GM12878 (cell line): Measurements from ENCODE around the gene MMP10. TPM values are rescaled to one million over a fixed set of nuclear protein-coding genes. Genes with fewer than 3 reads are reported as not detected.

ENCODE experiments used
- ATAC-seq: fragments of 200-7000 bp; cut with Tn5 transposase; 3 replicates; pipeline ENCODE4 v1.9.1; 2020; ENCODE audit warnings: mild to moderate bottlenecking, moderate library complexity
- BruUV-seq: library from RNA; stranded (reverse); fragments of 400-500 nt; replicated peaks from 2 replicates; lab custom pipeline; 2021; lab: Mats Ljungman, UMichigan
- CTCF ChIA-PET: fragments of 300-600 bp; sonication (Branson Sonifier 250); formaldehyde crosslinking; extraction: SDS; loops from one replicate; lab custom pipeline; 2021; ENCODE audit warnings: inconsistent platforms; lab: Yijun Ruan, JAX
- POLR2A ChIA-PET: fragments of 350-600 bp; formaldehyde crosslinking; extraction: SDS; loops from one replicate; lab custom pipeline; 2021; ENCODE audit warnings: inconsistent platforms; lab: Charles Lee
- RAD21 ChIA-PET: fragments of 300-600 bp; sonication (Branson Sonifier 250); formaldehyde crosslinking; loops from one replicate; lab custom pipeline; 2023; ENCODE audit warnings: antibody characterized with exemption; ENCODE audit not compliant: unreplicated experiment; lab: Charles Lee
- SMC1A ChIA-PET: fragments of 300-600 bp; sonication (Branson Sonifier 250); formaldehyde crosslinking; loops from one replicate; lab custom pipeline; 2023; ENCODE audit not compliant: unreplicated experiment, uncharacterized antibody; lab: Charles Lee
- DNase-seq: peaks from one replicate; pipeline ENCODE4 v3.0.0-alpha.2; 2011; ENCODE audit warnings: low read depth, low spot score
- FAIRE-seq: peaks from 3 replicates; lab custom pipeline; 2011; peaks lifted over from hg19 to GRCh38; lab: Jason Lieb, UNC
- H2AFZ ChIP-seq: 2 replicates; pipeline ENCODE4 v1.6.0; 2011; ENCODE audit warnings: low read depth, low read length, control low read depth; ENCODE audit not compliant: control insufficient read depth
- H3K27ac ChIP-seq: 2 replicates; pipeline ENCODE4 v1.5.1; 2011; ENCODE audit warnings: control low read depth; ENCODE audit not compliant: control insufficient read depth, insufficient read depth
- H3K27me3 ChIP-seq, 2 experiments: replicated peaks in 1 of 2; 2 replicates each; pipeline versions ENCODE4 v1.6.0 to v1.6.1; 2011; ENCODE audit warnings: low read length in 1 of 2; ENCODE audit not compliant: control insufficient read depth in 2 of 2, insufficient read depth in 2 of 2
- H3K36me3 ChIP-seq, 2 experiments: 2 replicates each; pipeline ENCODE4 v1.5.1; 2011; ENCODE audit warnings: low read length in 1 of 2; ENCODE audit not compliant: control insufficient read depth in 2 of 2, insufficient read depth in 2 of 2
- H3K4me1 ChIP-seq: 2 replicates; pipeline ENCODE4 v1.6.1; 2011; ENCODE audit warnings: mild to moderate bottlenecking, low read length, moderate library complexity, mixed read lengths; ENCODE audit not compliant: control insufficient read depth, insufficient read depth
- H3K4me2 ChIP-seq: 2 replicates; pipeline ENCODE4 v1.6.0; 2011; ENCODE audit warnings: control low read depth; ENCODE audit not compliant: control insufficient read depth, insufficient read depth
- H3K4me3 ChIP-seq: fragments of 200-600 bp; sonication (generic); 2 replicates; pipeline ENCODE4 v1.5.1; 2016
- H3K79me2 ChIP-seq: 2 replicates; pipeline ENCODE4 v1.6.0; 2011; ENCODE audit warnings: low read length; ENCODE audit not compliant: control insufficient read depth, insufficient read depth
- H3K9ac ChIP-seq: 2 replicates; pipeline ENCODE4 v1.8.0; 2011; ENCODE audit warnings: low read length, control low read depth, mixed read lengths; ENCODE audit not compliant: control insufficient read depth, insufficient read depth
- H3K9me3 ChIP-seq: replicated peaks from 3 replicates; pipeline ENCODE4 v1.5.1; 2011; ENCODE audit warnings: mild to moderate bottlenecking, low read length; ENCODE audit not compliant: control insufficient read depth, insufficient read depth
- H4K20me1 ChIP-seq: 2 replicates; pipeline ENCODE4 v1.6.0; 2011; ENCODE audit not compliant: control insufficient read depth, insufficient read depth
- ATF3 ChIP-seq: IDR thresholded peaks from 2 replicates; pipeline ENCODE4 v1.6.1; 2011; ENCODE audit warnings: low read depth, mild to moderate bottlenecking, low read length, moderate library complexity, borderline replicate concordance; ENCODE audit errors: extremely low read depth
- BHLHE40 ChIP-seq, 2 experiments: fragments of 450-650 bp in 1 of 2; IDR thresholded peaks; 2 replicates each; pipeline ENCODE4 v1.6.1; 2011 to 2017; ENCODE audit warnings: low read depth in 2 of 2, borderline replicate concordance in 1 of 2, improper control_type of control experiment in 1 of 2, low read length in 1 of 2, mild to moderate bottlenecking in 1 of 2
- IRF5 ChIP-seq: fragments of 450-650 bp; IDR thresholded peaks from 2 replicates; pipeline ENCODE4 v1.6.1; 2017; ENCODE audit warnings: borderline replicate concordance
- NR2C2 ChIP-seq: IDR thresholded peaks from 2 replicates; pipeline ENCODE4 v1.6.1; 2011; ENCODE audit warnings: borderline replicate concordance, low read depth; ENCODE audit not compliant: control insufficient read depth, insufficient read length
- SREBF1 ChIP-seq: IDR thresholded peaks from 2 replicates; pipeline ENCODE4 v1.6.1; 2012; ENCODE audit warnings: mild to moderate bottlenecking, low read length
- TAF1 ChIP-seq: IDR thresholded peaks from 2 replicates; pipeline ENCODE4 v1.6.1; 2011; ENCODE audit warnings: mild to moderate bottlenecking, low read depth, low read length, borderline replicate concordance
- TCF3 ChIP-seq: IDR thresholded peaks from 2 replicates; pipeline ENCODE4 v1.6.1; 2012; ENCODE audit warnings: low read depth, mild to moderate bottlenecking, low read length, borderline replicate concordance; ENCODE audit not compliant: insufficient read depth
- ZBTB4 ChIP-seq: fragments of 450-650 bp; formaldehyde crosslinking; IDR thresholded peaks from 2 replicates; pipeline ENCODE4 v1.4.0; 2022; ENCODE audit warnings: mild to moderate bottlenecking, moderate library complexity
- ZZZ3 ChIP-seq: IDR thresholded peaks from 2 replicates; pipeline ENCODE4 v1.6.1; 2011; ENCODE audit warnings: low read depth; ENCODE audit not compliant: control insufficient read depth, insufficient read length
- WGBS: methylation state at CpG from one replicate; pipeline ENCODE4 v1.1.6; 2016; ENCODE audit warnings: low lambda C conversion rate; ENCODE audit not compliant: insufficient replicate concordance, insufficient coverage; ENCODE audit errors: missing lambda C conversion rate; 5-methylcytosine and 5-hydroxymethylcytosine counted together
- in situ Hi-C: fragments of 300-500 bp; cut with MboI; formaldehyde crosslinking; loops from 9 replicates; pipeline ENCODE4 v1.14.3; 2018; ENCODE audit warnings: mixed read lengths
- intact Hi-C: fragments of 100-400 bp; cut with micrococcal nuclease; formaldehyde crosslinking; loops from one replicate; pipeline ENCODE4 v1.14.2; 2022; ENCODE audit not compliant: unreplicated experiment
- polyA plus RNA-seq, 11 experiments: library from polyadenylated mRNA; depleted of rRNA in 4 of 11; unstranded in 6 of 11; stranded (reverse) in 5 of 11; fragments of >200 nt; fragmentation: Nextera tagmentation in 4 of 11; fragmentation: Illumina TruSeq in 1 of 11; extraction: Ambion mirVana in 4 of 11; extraction: Trizol in 1 of 11; gene quantifications; 1 replicate in 1 of 11; 2 replicates in 10 of 11; pipeline versions ENCODE4 v1.2.1 to v1.2.3, GENCODE V29; 2011 to 2016; ENCODE audit warnings: inconsistent platforms in 2 of 11, missing spikeins in 2 of 11, low read depth in 1 of 11
- total RNA-seq, 4 experiments: library from RNA; depleted of rRNA in 3 of 4; stranded (reverse); fragments of >200 nt in 3 of 4; fragmentation: Illumina TruSeq in 1 of 4; extraction: Trizol in 1 of 4; gene quantifications; 2 replicates each; pipeline versions ENCODE4 v1.2.1 to v1.2.3, GENCODE V29; 2013 to 2021
- TF ChIP-seq, protein P1 (sequence below): fragments of 450-650 bp; IDR thresholded peaks from 2 replicates; pipeline ENCODE4 v1.6.1; 2017; ENCODE audit warnings: low read depth, mild to moderate bottlenecking, moderate library complexity
- TF ChIP-seq, protein P2 (sequence below): fragments of 450-650 bp; IDR thresholded peaks from 2 replicates; pipeline ENCODE4 v1.6.1; 2016; ENCODE audit warnings: mild to moderate bottlenecking
- TF ChIP-seq, protein P3 (sequence below): IDR thresholded peaks from 2 replicates; pipeline ENCODE4 v1.6.1; 2011; ENCODE audit warnings: borderline replicate concordance, low read depth, mild to moderate bottlenecking, moderate library complexity, mixed read lengths, low read length; ENCODE audit not compliant: insufficient read depth; ENCODE audit errors: extremely low read length

MMP10 gene
- total and polyA plus RNA-seq, 10 of the 15 experiments (the other 5 are each of a cell fraction or from before 2014, with no cell fraction given) = not detected

- H3K9ac ChIP-seq = no peak within 1 kb of the TSS
- ATAC-seq = no peak
- H3K9me3 ChIP-seq = no peaks in the 10 kb centered on the region
- no peaks in the 10 kb centered on the region for H3K4me1 ChIP-seq
- no peak within 1 kb of the TSS for H3K4me3 ChIP-seq
- ChIA-PET SMC1A (interaction anchor here (0.7 kb wide), 1 partner anchor 162 kb away, joined by 4 read pairs; no protein-coding TSS in a partner anchor), POLR2A (no interaction called here), RAD21 (no interaction called here), CTCF (interaction anchor here (0.7 kb wide), 1 partner anchor 186 kb away, joined by 3 read pairs; no protein-coding TSS in a partner anchor)
- 62% methylated on average over 7 of the region's 7 CpGs for WGBS
- no peak within 1 kb of the TSS for H2AFZ ChIP-seq
- no peaks in the 10 kb centered on the region for H4K20me1 ChIP-seq
- H3K79me2 ChIP-seq = no peaks in the 10 kb centered on the region
- no peak for FAIRE-seq
- H3K27ac ChIP-seq = no peak within 1 kb of the TSS
- no TSS peak for BruUV-seq
- no peak for DNase-seq
- H3K4me2 ChIP-seq = no peak within 1 kb of the TSS
- intact Hi-C loops (no loop called here), in situ Hi-C loops (no loop called here)
- H3K36me3 ChIP-seq = no peaks in the 10 kb centered on the region
- no peaks in the 10 kb centered on the region; a peak in 1 of 4 replicates for H3K27me3 ChIP-seq
- TF ChIP-seq, protein P1, sequence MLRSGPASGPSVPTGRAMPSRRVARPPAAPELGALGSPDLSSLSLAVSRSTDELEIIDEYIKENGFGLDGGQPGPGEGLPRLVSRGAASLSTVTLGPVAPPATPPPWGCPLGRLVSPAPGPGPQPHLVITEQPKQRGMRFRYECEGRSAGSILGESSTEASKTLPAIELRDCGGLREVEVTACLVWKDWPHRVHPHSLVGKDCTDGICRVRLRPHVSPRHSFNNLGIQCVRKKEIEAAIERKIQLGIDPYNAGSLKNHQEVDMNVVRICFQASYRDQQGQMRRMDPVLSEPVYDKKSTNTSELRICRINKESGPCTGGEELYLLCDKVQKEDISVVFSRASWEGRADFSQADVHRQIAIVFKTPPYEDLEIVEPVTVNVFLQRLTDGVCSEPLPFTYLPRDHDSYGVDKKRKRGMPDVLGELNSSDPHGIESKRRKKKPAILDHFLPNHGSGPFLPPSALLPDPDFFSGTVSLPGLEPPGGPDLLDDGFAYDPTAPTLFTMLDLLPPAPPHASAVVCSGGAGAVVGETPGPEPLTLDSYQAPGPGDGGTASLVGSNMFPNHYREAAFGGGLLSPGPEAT = no peak
- TF ChIP-seq, protein P2, sequence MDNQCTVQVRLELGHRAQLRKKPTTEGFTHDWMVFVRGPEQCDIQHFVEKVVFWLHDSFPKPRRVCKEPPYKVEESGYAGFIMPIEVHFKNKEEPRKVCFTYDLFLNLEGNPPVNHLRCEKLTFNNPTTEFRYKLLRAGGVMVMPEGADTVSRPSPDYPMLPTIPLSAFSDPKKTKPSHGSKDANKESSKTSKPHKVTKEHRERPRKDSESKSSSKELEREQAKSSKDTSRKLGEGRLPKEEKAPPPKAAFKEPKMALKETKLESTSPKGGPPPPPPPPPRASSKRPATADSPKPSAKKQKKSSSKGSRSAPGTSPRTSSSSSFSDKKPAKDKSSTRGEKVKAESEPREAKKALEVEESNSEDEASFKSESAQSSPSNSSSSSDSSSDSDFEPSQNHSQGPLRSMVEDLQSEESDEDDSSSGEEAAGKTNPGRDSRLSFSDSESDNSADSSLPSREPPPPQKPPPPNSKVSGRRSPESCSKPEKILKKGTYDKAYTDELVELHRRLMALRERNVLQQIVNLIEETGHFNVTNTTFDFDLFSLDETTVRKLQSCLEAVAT = no peak
- TF ChIP-seq ZZZ3 (no peak), ATF3 (no peak), TAF1 (no peak), TCF3 (no peak), IRF5 (no peak), NR2C2 (no peak), SREBF1 (no peak), BHLHE40 (IDR thresholded peaks at IDR 0.05; ENCODE audit: borderline replicate concordance in 1 of 2, low read depth in 2 of 2, low read length in 1 of 2) (no peak), ZBTB4 (CRISPR knock-in tag) (no peak)
- TF ChIP-seq, protein P3, sequence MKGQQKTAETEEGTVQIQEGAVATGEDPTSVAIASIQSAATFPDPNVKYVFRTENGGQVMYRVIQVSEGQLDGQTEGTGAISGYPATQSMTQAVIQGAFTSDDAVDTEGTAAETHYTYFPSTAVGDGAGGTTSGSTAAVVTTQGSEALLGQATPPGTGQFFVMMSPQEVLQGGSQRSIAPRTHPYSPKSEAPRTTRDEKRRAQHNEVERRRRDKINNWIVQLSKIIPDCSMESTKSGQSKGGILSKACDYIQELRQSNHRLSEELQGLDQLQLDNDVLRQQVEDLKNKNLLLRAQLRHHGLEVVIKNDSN = no peak
These were observed 17.8 kb upstream of the MMP10 start, which contains the start of gene MMP1 for GRCh38 chr11:102798012-102798746. Gene MMP1, minus strand, starts transcription at chr11:102798160. Its CDS starts 68 bp downstream, at chr11:102798092.
